HFF-Myc (cell line): Measurements from ENCODE around the gene ADARB2.
"Not testable (repeated sequence)": the region's sequence is repeated elsewhere in the genome, so short reads cannot be mapped to it uniquely, and the experiment has no call there.

ENCODE experiments used
- DNase-seq: peaks from one replicate; pipeline ENCODE4 v3.0.0-alpha.2; 2011; ENCODE audit warnings: low read depth; ENCODE audit errors: extremely low read depth
- H3K4me3 ChIP-seq: replicated peaks from 2 replicates; pipeline ENCODE4 v1.5.1; 2011; ENCODE audit warnings: low read depth, mild to moderate bottlenecking, control low read depth, low read length
- TF ChIP-seq, protein P1 (sequence below): IDR thresholded peaks from 2 replicates; pipeline ENCODE4 v1.5.1; 2012; ENCODE audit warnings: mild to moderate bottlenecking, low read depth, low read length, control low read depth; ENCODE audit errors: missing control alignments

Gene ADARB2

DNA sequence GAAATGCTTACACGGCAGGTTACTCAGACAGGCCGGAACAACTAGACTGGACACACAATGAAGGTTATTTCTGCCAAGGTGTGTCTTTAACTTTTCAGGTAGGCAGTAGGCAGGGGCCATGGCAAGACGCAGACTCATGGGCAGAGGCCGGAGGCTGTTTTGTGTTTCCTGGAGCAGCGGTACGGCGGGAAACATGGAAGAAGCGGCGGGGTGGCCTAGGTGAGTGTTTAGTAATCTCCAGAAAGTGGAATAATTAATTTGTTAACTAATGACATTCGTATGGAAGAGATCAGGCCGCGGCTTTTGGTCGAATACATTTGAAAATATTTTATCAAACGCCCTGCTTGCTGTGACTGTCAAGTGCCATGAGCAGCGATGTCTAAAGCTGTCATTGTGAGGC is 403.3 kb downstream of the ADARB2 start:
- no peak overlapping the region for H3K4me3 ChIP-seq
- DNase-seq, result no peak
- TF ChIP-seq, protein P1, sequence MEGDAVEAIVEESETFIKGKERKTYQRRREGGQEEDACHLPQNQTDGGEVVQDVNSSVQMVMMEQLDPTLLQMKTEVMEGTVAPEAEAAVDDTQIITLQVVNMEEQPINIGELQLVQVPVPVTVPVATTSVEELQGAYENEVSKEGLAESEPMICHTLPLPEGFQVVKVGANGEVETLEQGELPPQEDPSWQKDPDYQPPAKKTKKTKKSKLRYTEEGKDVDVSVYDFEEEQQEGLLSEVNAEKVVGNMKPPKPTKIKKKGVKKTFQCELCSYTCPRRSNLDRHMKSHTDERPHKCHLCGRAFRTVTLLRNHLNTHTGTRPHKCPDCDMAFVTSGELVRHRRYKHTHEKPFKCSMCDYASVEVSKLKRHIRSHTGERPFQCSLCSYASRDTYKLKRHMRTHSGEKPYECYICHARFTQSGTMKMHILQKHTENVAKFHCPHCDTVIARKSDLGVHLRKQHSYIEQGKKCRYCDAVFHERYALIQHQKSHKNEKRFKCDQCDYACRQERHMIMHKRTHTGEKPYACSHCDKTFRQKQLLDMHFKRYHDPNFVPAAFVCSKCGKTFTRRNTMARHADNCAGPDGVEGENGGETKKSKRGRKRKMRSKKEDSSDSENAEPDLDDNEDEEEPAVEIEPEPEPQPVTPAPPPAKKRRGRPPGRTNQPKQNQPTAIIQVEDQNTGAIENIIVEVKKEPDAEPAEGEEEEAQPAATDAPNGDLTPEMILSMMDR, result no peak

DNA sequence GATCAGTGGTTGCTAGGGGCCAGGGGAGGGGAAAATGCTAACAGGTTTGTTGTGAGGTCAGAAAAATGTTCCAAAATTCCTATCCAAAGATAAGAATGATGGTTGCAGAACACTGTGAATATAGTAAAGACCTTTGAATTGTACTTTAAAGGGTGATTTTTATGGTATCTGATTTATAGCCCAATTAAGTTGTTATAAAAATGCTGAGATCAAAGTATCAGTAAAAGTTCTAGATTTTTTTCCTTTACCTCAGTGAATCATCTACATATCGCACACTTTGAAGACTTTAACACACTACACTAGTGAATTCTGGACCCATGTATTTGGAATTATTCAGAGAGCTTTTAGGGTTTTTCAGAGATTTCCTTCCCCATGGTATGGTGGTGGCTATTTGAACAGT is 405.8 kb downstream of the ADARB2 start:
- DNase-seq, result no peak
- TF ChIP-seq, protein P1, result no peak
- H3K4me3 ChIP-seq, result no peak overlapping the region

DNA sequence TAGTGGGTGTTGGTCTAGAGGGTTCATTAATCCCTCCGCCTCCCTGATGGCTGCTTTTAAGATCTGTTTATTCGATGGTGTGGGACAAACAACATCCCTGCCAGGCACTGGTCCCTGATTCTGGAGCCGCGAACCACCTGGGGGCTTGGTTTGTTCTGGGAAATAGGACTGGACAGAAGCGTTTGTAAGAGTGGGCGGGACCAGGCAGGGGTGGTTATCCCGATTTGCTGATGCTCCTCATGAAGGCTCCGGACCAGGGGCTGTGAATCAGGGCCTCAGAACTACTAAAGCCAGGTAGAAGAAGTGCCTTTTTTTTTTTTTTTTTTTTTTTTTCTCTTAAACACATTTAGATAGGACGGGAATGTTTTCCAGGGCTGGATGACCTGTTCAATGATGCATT is 407.7 kb downstream of the ADARB2 start:
- DNase-seq, result no peak
- no peak overlapping the region for H3K4me3 ChIP-seq
- TF ChIP-seq, protein P1, result no peak

DNA sequence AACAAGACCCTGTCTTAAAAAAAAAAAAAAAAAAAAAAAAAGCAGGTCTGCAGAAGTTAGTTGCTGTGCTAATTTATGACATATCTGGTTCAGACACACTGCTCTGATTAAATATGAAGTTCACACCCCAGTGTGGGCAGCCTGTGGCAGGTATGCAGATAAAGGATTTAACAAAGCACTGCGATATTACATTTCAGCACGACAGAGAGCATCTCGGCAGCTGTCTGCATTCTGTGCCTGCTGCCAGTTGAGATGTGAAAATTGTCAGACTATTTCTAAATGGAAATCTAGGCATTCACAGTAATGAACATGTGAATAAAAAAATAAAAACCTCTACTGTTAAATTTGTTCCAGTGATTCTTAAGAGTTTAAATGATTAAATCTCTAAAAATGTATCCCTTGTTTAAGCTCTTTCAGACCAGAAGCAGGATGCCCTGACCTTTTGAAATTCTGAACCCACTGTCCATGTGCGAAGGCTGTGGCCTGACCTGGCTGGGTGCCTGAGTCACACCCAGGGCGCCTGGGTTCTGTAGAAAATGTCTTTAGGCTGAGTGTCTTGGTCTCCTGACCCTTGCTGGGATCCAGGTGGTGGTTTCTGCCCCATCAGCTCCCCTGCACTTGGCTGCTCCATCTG is 408.2 kb downstream of the ADARB2 start:
- DNase-seq, result no peak
- TF ChIP-seq, protein P1, result no peak
- H3K4me3 ChIP-seq, result no peak overlapping the region

DNA sequence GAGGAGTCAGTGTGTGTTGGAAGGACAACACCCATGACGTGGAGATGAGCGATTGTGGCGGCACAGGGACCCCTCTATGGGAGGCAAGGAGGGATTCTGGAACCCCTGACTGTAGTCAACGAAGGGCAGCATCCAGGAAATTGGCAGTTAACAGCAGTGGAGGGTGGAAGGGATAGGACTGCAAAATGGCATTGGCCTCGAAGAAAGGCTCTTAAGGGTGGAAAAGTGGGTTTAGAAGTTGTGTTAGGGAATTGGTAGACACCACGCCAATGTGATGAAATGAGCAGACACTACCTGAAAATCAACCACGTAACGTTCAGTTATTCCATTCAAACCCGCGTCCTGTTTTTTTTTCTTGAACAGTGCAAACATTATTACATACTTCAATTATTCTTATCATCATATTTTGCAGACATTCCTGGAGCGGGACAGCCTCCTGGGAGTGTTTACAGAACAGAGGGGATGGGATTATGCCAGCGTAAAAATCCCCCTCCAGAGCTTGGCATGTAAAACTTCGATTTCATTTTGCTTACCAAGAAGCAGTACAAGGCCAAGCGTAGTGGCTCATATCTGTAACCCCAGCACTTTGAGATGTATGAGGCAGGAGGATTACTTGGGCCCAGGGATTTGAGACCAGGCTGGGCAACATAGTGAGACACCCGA is 409.0 kb downstream of the ADARB2 start:
- no peak overlapping the region for H3K4me3 ChIP-seq
- TF ChIP-seq, protein P1, result no peak
- DNase-seq, result no peak

DNA sequence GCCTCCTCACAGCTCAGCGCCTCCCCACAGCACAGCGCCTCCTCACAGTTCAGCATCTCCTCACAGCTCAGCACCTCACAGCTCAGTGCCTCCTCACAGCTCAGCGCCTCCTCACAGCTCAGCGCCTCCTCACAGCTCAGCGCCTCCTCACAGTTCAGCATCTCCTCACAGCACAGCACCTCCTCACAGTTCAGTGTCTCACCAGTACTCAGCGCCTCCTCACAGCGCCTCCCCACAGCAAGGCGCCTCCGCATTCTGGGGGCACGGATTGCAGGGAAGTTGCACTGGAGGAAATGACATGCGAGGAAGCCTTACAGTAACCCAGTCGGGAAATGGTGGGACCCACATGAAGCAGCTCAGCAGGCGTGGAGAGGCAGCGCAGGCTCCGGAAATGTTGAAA is 409.6 kb downstream of the ADARB2 start:
- no peak for DNase-seq
- no peak overlapping the region for H3K4me3 ChIP-seq

DNA sequence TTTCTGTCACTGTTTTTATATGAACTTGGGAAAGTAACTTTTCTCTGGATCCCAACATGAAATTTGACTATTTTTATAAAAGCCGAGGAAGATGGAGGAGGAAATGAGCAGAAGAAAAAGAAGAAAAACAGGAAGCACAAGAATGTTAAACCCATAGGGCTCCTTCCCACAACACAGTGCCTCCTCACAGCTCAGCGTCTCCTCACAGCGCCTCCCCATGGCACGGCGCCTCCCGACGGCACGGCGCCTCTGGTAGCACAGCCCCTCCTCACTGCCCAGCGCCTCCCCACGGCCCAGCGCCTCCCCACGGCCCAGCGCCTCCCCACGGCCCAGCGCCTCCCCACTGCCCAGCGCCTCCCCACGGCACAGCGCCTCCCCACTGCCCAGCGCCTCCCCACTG is 410.8 kb downstream of the ADARB2 start:
- not testable (repeated sequence) for H3K4me3 ChIP-seq, DNase-seq

More for the DNA sequence above, 409.6 kb downstream of the ADARB2 start:
- TF ChIP-seq, protein P1, result no peak
